Gastroesophageal sphincter (tissue), 3 donors: ENCODE measurements around the gene SLC35F3.

Experiments
- EP300 ChIP-seq: sonication (generic); formaldehyde crosslinking; IDR thresholded peaks from one replicate; pipeline ENCODE4 v1.6.1; 2017; ENCODE audit warnings: antibody characterized with exemption, mild to moderate bottlenecking
- POLR2A ChIP-seq, 2 donors: fragments of 450-650 bp; IDR thresholded peaks; one replicate each; pipeline ENCODE4 v1.6.1; 2017; ENCODE audit warnings: antibody characterized with exemption in 2 of 2, mild to moderate bottlenecking in 2 of 2, moderate library complexity in 1 of 2
- TF ChIP-seq, protein P1 (sequence below), 4 experiments: fragments of 200-600 bp in 2 of 4; fragments of 450-650 bp in 2 of 4; sonication (generic) in 1 of 4; IDR thresholded peaks; one replicate each; pipeline ENCODE4 v1.5.1; 2017 to 2019; ENCODE audit warnings: antibody characterized with exemption in 4 of 4, mild to moderate bottlenecking in 2 of 4, moderate library complexity in 2 of 4

DNA sequence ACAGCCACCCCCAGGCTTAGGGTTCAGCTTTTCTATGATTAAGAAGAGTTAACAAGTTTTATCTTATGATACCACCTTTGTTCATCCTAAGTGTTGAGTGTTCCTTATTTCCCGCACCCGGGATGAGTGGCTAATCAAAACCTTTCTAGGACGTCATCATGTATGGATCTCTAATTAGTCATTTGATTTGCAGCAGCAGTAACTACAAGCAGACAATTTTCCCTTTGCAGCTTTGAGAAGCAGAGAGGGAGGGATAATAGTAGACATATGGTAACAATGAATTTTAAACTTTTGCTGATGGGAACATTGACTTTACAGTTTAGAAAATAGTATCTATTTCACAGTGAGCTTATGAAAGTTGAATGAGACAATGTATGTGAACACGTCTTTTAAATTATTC lies 30.8 kb upstream of the SLC35F3 start:
- TF ChIP-seq EP300, result no peak
- TF ChIP-seq, protein P1, sequence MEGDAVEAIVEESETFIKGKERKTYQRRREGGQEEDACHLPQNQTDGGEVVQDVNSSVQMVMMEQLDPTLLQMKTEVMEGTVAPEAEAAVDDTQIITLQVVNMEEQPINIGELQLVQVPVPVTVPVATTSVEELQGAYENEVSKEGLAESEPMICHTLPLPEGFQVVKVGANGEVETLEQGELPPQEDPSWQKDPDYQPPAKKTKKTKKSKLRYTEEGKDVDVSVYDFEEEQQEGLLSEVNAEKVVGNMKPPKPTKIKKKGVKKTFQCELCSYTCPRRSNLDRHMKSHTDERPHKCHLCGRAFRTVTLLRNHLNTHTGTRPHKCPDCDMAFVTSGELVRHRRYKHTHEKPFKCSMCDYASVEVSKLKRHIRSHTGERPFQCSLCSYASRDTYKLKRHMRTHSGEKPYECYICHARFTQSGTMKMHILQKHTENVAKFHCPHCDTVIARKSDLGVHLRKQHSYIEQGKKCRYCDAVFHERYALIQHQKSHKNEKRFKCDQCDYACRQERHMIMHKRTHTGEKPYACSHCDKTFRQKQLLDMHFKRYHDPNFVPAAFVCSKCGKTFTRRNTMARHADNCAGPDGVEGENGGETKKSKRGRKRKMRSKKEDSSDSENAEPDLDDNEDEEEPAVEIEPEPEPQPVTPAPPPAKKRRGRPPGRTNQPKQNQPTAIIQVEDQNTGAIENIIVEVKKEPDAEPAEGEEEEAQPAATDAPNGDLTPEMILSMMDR (IDR thresholded peaks at IDR 0.05), result no peak
- TF ChIP-seq POLR2A (IDR thresholded peaks at IDR 0.05), result no peak
